Kasumi-1 (cell line): Measurements from ENCODE around the gene ATP5MC3.

Experiments used
- DNase-seq, 2 experiments: peaks; one replicate each; lab custom pipeline; 2025; lab: John Stamatoyannopoulos, UW

ATP5MC3 gene

GRCh38 chr2:175167792-175168563, 13.5 kb downstream of the ATP5MC3 start, which contains the start of gene ATF2:
Gene ATF2, minus strand, starts transcription at chr2:175168203. Its CDS starts 31,760 bp downstream, at chr2:175136443.
- DNase-seq, result peak; percentile 100

DNA sequence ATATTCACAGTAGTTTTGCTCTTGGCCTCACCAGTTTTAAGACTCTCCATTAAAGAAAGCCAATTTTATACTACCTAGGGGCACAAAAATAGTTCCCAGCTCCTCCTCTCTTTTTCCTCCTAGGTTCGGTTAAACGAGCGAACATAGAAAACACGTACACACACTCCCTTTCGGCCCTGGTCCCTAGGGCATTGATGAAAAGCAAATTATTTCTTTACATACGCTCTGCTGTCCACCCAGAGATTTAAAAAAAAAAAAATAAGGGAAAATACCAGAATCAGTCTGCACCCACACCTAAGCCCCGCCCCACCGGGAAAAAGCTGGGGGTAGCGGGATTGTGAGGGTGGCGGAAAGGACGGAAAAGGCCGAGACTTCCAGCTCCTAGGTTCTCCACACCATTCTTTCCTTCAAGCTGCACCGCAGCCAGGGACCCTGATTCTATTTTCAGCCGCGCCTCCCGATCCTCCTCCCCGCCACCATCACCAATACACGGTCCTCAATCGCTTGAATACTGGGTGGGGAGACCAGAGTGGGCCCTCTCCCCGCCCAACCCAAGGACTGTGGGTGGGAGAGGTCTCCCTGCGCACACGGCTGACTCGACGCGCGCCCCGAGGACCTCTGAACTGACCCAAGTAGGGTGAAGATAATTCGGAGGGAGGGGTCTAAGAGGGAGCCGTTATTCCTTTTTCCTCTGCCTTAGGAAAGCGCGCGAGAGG, 14.3 kb downstream of the ATP5MC3 start:
- peak; percentile 37 to 89 for DNase-seq

GRCh38 chr2:175166216-175166824, 15.2 kb downstream of the ATP5MC3 start:
- peak in 1 of 2 experiments; percentile 47 for DNase-seq

- no peak for DNase-seq
Observed at GRCh38 chr2:175164235-175164634, 17.3 kb downstream of the ATP5MC3 start.

- no peak for DNase-seq
Observed at GRCh38 chr2:175158894-175159293, 22.6 kb downstream of the ATP5MC3 start.

DNA sequence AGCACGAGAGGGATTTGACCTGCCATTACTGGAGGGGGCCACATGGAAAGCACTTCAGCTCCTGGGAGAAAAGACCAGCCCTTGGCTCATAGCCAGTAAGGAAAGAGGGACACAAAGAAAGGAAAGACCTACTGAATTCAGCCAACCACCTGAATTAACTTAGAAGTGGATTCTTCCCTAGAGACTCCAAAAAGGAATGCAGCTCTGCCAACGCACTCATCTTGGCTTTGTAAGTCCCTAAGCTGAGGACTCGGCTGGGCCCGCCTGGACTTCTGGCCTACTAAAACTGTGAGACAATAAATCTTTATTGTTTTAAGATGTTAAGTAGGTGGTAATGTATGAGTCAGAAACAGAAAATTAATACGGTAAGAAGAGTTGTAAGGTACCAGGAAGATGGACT, 25.0 kb downstream of the ATP5MC3 start:
- no peak for DNase-seq

- DNase-seq, result no peak
Observed at GRCh38 chr2:175154661-175155082, 26.8 kb downstream of the ATP5MC3 start.

- DNase-seq, result no peak
Observed at GRCh38 chr2:175152242-175152641, 29.3 kb downstream of the ATP5MC3 start.

- DNase-seq, result no peak
Observed at GRCh38 chr2:175151791-175152190, 29.7 kb downstream of the ATP5MC3 start.

- DNase-seq, result no peak
Observed at GRCh38 chr2:175147186-175147585, 34.3 kb downstream of the ATP5MC3 start.

GRCh38 chr2:175143678-175144077, 37.8 kb downstream of the ATP5MC3 start:
- DNase-seq, result no peak

DNA sequence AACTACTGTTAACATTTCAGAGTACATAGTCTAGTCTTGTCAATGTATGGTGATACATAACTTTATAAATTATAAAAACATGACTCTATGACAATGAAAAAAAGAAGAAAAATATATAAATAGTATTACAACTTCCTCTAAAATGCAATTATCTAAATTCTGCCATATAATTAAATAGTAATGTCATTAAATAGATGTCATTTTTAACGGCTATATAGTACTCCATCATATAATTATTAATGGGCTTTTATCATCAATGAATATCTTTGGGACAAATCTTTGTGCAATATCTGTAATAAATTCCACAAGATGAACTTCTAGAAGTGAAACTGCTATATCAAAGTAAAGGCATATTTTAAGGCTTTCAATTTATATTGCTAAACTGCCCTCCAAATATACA, 38.3 kb downstream of the ATP5MC3 start:
- DNase-seq, result no peak

GRCh38 chr2:175140332-175140731, 41.2 kb downstream of the ATP5MC3 start:
- no peak for DNase-seq

DNA sequence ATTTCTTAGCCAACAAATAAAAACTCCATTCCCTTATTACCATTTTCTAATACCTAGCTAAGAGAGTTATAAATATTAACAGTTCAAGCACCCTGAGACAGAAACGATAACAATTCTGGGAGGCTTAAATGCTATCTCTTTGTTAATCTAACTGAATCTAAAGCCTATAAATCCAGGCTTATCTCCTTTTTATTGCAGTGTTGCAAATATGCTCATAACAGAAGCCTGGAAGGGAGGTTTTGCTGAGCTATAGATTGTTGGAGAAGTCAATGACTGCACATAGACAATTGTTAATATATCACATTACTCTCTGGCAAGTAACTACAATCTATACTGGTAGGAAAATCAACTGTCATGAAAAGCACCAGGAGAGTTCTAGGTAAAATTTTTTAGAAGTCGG, 43.7 kb downstream of the ATP5MC3 start:
- DNase-seq, result no peak

GRCh38 chr2:175136334-175137215, 44.9 kb downstream of the ATP5MC3 start:
- no peak for DNase-seq

DNA sequence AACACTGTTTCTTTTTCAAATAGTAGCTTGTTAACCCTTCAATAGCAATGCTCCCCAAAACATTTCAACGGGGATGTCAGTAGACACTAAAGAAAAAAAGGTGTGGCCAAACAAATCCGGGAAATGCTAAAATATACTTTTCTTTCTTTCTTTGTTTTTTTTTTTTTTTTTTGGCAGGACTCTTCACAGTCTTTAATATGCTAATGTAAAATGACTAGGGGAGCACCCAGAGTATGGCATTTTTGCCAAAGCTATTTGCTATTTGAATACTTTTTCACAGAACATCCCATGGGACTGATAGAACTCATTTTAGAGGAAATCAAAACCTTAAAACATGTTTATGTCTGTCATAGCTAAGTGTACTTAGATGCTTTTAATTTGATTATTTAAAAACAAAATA, 45.6 kb downstream of the ATP5MC3 start:
- no peak for DNase-seq

- DNase-seq, result no peak
Observed at GRCh38 chr2:175135177-175135576, 46.3 kb downstream of the ATP5MC3 start.

DNA sequence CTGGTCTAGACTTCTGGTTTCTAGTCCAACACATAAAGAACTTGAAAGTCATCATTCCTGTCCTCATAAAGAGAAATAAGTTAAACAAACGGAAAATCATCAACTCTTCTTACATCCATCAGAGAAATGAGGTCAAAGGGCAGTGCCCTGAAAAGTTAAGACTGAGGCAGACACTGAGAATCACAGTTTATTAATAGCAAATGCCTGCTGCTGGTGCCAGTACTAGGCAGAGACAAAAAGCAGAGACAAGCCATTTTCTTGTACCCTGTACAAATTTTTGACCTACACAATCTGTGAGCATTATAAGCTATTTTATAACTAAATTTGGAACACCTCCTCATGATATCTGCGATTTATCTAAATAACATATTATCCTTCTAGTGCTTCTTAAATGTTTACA, 50.3 kb downstream of the ATP5MC3 start:
- DNase-seq, result no peak

GRCh38 chr2:175126661-175127060, 54.8 kb downstream of the ATP5MC3 start:
- DNase-seq, result no peak
